Measurements from ENCODE around the gene BMAL1. TPM values are rescaled to one million over a fixed set of nuclear protein-coding genes. Genes with fewer than 3 reads are reported as not detected.

The BMAL1 gene
- total RNA-seq, 2 donors from 2014 or later = 3.7 to 7.2 TPM

- Histone ChIP-seq H3K4me3 (ENCODE audit: low read length) (no peak overlapping the region), H3K9ac (ENCODE audit: extremely low read depth, low read length, poor library complexity, severe bottlenecking) (no peak overlapping the region), H3K27ac (ENCODE audit: low read depth, low read length) (no peak overlapping the region), H3K9me3 (ENCODE audit: control insufficient read depth, low read length) (no peaks in the 10 kb centered on the region), H3K27me3 (ENCODE audit: control insufficient read depth, insufficient read depth, low read length, poor library complexity, severe bottlenecking) (no peaks in the 10 kb centered on the region), H3K4me1 (ENCODE audit: control insufficient read depth, insufficient read depth, low read length) (no peaks in the 10 kb centered on the region), H3K36me3 (ENCODE audit: control insufficient read depth, insufficient read depth, low read length) (peaks cover 6% of the 10 kb centered on the region)
- H3K27me3 Mint-ChIP-seq (ENCODE audit: insufficient read depth) = no peaks in the 10 kb centered on the region
- H3K36me3 Mint-ChIP-seq (ENCODE audit: low read depth) = peaks cover 3% of the 10 kb centered on the region
- H3K4me1 Mint-ChIP-seq = no peaks in the 10 kb centered on the region
- H3K27ac Mint-ChIP-seq = no peak overlapping the region
- TF ChIP-seq CTCF (conservative IDR thresholded peaks at IDR 0.05) = no peak
- H3K4me3 Mint-ChIP-seq = no peak overlapping the region
- no peak for DNase-seq
- H3K9me3 Mint-ChIP-seq = no peaks in the 10 kb centered on the region
Measured at GRCh38 chr11:13375798-13376197, 98.2 kb downstream of the BMAL1 start.

- H3K9me3 ChIP-seq (ENCODE audit: control insufficient read depth, low read length) = no peaks in the 10 kb centered on the region
- Mint-ChIP-seq H3K9me3 (no peaks in the 10 kb centered on the region), H3K4me3 (no peak overlapping the region), H3K36me3 (ENCODE audit: low read depth) (peaks cover 3% of the 10 kb centered on the region), H3K27ac (no peak overlapping the region), H3K4me1 (no peaks in the 10 kb centered on the region), H3K27me3 (ENCODE audit: insufficient read depth) (no peaks in the 10 kb centered on the region)
- H3K27me3 ChIP-seq (ENCODE audit: control insufficient read depth, insufficient read depth, low read length, poor library complexity, severe bottlenecking) = no peaks in the 10 kb centered on the region
- no peaks in the 10 kb centered on the region for H3K4me1 ChIP-seq (ENCODE audit: control insufficient read depth, insufficient read depth, low read length)
- no peak overlapping the region for H3K4me3 ChIP-seq (ENCODE audit: low read length)
- no peak for TF ChIP-seq CTCF (conservative IDR thresholded peaks at IDR 0.05)
- no peak overlapping the region for H3K27ac ChIP-seq (ENCODE audit: low read depth, low read length)
- WGBS, 2 experiments (ENCODE audit: insufficient coverage in 1 of 2, insufficient read length in 1 of 2) = 93% methylated on average over 3 to 5 of the region's 5 CpGs
- peaks cover 8% of the 10 kb centered on the region for H3K36me3 ChIP-seq (ENCODE audit: control insufficient read depth, insufficient read depth, low read length)
- H3K9ac ChIP-seq (ENCODE audit: extremely low read depth, low read length, poor library complexity, severe bottlenecking) = no peak overlapping the region
- DNase-seq = no peak
Measured at GRCh38 chr11:13376402-13376801, 98.8 kb downstream of the BMAL1 start.

GRCh38 chr11:13376838-13377237 lies 99.2 kb downstream of the BMAL1 start:
- WGBS, 2 experiments (ENCODE audit: insufficient coverage in 1 of 2, insufficient read length in 1 of 2) = 92 to 95% methylated on average over 7 to 8 of the region's 8 CpGs
- peaks cover 5% of the 10 kb centered on the region for H3K36me3 Mint-ChIP-seq (ENCODE audit: low read depth)
- no peak overlapping the region for H3K9ac ChIP-seq (ENCODE audit: extremely low read depth, low read length, poor library complexity, severe bottlenecking)

More at GRCh38 chr11:13376838-13377237, 99.2 kb downstream of the BMAL1 start:
- no peaks in the 10 kb centered on the region for H3K9me3 Mint-ChIP-seq
- no peak overlapping the region for H3K27ac Mint-ChIP-seq
- H3K27ac ChIP-seq (ENCODE audit: low read depth, low read length) = no peak overlapping the region
- no peaks in the 10 kb centered on the region for H3K27me3 ChIP-seq (ENCODE audit: control insufficient read depth, insufficient read depth, low read length, poor library complexity, severe bottlenecking)
- no peak overlapping the region for H3K4me3 Mint-ChIP-seq
- DNase-seq = no peak
- no peaks in the 10 kb centered on the region for H3K27me3 Mint-ChIP-seq (ENCODE audit: insufficient read depth)
- H3K4me3 ChIP-seq (ENCODE audit: low read length) = no peak overlapping the region
- H3K36me3 ChIP-seq (ENCODE audit: control insufficient read depth, insufficient read depth, low read length) = peaks cover 12% of the 10 kb centered on the region
- no peaks in the 10 kb centered on the region for H3K9me3 ChIP-seq (ENCODE audit: control insufficient read depth, low read length)
- no peaks in the 10 kb centered on the region for H3K4me1 Mint-ChIP-seq
- TF ChIP-seq CTCF (conservative IDR thresholded peaks at IDR 0.05) = no peak
- no peaks in the 10 kb centered on the region for H3K4me1 ChIP-seq (ENCODE audit: control insufficient read depth, insufficient read depth, low read length)

Measured in endodermal cell (in vitro differentiated cells).